DOHH2 (cell line): ENCODE measurements around the gene ITGA11.

ENCODE experiments used
- EZH2phosphoT487 ChIP-seq: fragments of 200-600 bp; sonication (generic); IDR thresholded peaks from 2 replicates; pipeline ENCODE4 v1.6.1; 2017; ENCODE audit warnings: borderline replicate concordance, mild to moderate bottlenecking, antibody characterized with exemption, low read length, moderate library complexity, mixed read lengths
- TF ChIP-seq, protein P1 (sequence below): fragments of 200-600 bp; sonication (generic); IDR thresholded peaks from one replicate; pipeline ENCODE4 v1.5.1; 2014; ENCODE audit warnings: antibody characterized with exemption, mild to moderate bottlenecking, low read depth, low read length; ENCODE audit not compliant: poor library complexity, severe bottlenecking

DNA sequence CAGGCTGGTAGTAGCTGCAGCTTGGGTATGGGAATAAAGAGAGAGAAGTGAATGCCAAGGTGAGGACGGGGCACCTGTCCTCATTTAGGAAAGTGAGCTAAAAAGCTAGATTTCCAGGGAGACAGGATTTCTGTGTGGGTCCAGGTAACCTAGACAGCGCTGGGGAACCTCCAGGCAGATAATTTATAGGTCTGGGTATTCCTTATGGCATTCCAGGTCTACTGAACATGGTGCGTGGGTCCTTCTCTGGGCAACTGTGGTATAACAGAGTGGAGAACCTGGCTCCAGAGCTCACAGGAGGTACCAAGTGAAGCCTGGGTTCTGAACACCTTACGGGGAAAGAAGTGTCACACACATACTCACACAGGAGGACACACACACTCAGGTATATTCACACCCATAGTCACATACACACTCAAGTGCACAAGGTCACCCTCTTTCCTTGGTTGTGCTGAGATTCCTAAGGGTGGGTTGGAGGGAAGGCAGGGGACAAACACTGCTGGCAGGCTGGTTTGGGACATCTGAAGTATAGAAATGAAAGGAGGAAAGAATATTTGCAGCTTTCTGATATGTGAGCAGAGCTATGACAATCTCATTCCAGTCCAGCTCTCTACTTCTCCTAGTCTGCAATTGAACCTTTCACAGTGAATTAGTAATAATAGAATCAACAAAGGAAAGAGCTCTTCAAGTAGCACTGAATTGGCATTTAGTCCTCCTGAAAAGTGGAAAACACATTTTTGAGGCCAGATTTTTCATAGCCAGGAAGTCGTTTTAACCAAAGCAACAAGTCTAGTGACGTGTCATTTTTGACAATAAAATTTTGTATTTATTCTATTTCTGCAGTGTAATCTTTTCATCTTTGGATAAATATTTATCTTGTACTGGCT is 37.4 kb upstream of the ITGA11 start:
- TF ChIP-seq, protein P1, sequence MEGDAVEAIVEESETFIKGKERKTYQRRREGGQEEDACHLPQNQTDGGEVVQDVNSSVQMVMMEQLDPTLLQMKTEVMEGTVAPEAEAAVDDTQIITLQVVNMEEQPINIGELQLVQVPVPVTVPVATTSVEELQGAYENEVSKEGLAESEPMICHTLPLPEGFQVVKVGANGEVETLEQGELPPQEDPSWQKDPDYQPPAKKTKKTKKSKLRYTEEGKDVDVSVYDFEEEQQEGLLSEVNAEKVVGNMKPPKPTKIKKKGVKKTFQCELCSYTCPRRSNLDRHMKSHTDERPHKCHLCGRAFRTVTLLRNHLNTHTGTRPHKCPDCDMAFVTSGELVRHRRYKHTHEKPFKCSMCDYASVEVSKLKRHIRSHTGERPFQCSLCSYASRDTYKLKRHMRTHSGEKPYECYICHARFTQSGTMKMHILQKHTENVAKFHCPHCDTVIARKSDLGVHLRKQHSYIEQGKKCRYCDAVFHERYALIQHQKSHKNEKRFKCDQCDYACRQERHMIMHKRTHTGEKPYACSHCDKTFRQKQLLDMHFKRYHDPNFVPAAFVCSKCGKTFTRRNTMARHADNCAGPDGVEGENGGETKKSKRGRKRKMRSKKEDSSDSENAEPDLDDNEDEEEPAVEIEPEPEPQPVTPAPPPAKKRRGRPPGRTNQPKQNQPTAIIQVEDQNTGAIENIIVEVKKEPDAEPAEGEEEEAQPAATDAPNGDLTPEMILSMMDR: no peak
- no peak for TF ChIP-seq EZH2phosphoT487
